Left renal pelvis (tissue), 4 donors: ENCODE results near the gene B3GNT2. TPM values are rescaled to one million over a fixed set of nuclear protein-coding genes. Genes with fewer than 3 reads are reported as not detected.
"Not testable (repeated sequence)": the region's sequence is repeated elsewhere in the genome, so short reads cannot be mapped to it uniquely, and the experiment has no call there.

ENCODE experiments used
- DNase-seq, 4 donors: peaks; one replicate each; pipeline ENCODE4 v3.0.0-alpha.2; 2013; ENCODE audit warnings: low read depth in 4 of 4, low spot score in 3 of 4
- polyA plus RNA-seq, 4 donors: library from polyadenylated mRNA; unstranded; fragments of 120-200 nt; gene quantifications; one replicate each; pipeline ENCODE4 v1.2.1, GENCODE V29; 2013; ENCODE audit not compliant: insufficient read length in 4 of 4

The B3GNT2 gene, protein sequence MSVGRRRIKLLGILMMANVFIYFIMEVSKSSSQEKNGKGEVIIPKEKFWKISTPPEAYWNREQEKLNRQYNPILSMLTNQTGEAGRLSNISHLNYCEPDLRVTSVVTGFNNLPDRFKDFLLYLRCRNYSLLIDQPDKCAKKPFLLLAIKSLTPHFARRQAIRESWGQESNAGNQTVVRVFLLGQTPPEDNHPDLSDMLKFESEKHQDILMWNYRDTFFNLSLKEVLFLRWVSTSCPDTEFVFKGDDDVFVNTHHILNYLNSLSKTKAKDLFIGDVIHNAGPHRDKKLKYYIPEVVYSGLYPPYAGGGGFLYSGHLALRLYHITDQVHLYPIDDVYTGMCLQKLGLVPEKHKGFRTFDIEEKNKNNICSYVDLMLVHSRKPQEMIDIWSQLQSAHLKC
- polyA plus RNA-seq: 10 to 100 TPM; 22.9 to 39.7 (median 33.3) TPM

DNA sequence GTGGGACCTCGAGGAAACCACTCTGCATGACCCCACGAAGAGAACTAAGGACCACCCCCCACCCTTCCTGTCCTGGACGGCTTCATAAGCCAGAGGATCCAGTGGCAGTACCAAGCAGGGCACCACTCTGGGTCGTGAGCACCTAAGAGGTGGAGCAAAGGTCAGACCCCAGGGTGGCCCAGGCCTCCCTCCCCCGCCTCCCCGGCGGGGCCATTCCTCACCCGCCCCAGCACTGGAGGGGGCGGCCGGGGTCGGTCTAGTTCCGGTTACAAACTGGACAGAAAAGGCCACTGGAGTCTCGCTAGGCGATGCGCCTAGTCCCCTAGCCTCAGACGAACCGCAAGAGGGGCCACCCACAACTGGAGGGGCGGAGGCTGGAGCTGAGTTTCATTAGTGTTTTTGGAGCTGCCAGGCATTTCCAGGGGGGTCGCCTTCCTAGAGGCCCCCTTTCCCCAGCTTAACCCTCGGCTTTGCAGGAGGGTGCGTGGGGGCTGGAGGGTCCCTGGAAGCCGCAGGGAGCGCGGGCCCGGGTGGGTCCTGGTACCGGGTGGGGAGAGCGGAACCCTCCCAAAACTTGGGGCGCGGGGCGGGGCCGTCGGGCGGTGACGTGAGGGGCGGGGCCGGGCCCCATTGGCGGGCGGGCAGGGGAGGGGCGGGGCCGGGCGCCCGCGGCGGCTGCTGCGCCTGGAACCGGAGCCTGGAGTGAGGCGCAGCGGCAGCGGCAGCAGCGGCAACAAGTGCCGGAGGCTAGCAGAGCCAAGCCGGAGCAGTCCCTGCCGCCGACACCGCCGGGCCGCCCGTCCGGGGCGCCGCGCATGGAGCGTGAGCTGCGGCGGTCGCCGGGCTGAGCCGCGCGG lies at the start of gene B3GNT2:
Gene B3GNT2 (plus strand): TSS at position 695 of the 857 bp plus-strand sequence. CDS start 26,106 bp downstream, outside the sequence.
- peak in 3 of 4 donors; percentile 38 to 68 (median 56) for DNase-seq

DNA sequence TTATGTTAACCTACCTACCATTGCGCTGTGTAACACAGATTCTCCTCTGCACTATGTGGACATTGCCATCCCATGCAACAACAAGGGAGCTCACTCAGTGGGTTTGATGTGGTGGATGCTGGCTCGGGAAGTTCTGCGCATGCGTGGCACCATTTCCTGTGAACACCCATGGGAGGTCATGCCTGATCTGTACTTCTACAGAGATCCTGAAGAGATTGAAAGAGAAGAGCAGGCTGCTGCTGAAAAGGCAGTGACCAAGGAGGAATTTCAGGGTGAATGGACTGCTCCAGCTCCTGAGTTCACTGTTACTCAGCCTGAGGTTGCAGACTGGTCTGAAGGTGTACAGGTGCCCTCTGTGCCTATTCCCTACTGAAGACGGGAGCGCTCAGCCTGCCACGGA lies 49.1 kb upstream of the B3GNT2 start:
- DNase-seq: not testable (repeated sequence)

DNA sequence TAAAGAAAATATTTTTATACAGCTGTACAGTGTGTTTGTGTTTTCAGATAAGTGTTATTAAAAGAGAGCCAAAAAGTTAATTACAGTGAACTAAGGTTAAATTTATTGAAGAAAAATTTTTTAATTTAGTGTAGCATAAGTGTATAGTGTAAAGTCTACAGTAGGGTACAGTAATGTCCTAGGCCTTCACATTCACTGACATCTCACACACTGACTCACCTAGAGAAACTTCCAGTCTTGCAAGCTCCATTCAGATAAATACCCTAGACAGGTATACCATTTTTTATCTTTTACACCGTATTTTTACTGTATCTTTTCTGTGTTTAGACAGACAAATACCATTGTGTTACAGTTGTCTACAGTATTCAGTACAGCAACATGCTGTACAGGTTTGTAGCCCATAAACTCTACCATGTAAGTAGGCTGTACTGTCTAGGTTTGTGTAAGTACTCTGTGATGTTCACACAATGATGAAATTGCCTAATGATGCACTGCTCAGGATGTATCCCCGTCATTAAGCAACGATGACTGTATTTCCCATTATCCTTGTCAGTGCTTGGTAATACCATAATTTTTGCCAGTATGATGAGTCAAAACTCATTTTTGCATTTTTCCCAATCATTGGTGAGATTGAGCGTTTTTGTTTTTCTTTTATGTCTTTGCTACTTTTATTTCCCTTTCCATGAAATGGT lies 48.2 kb upstream of the B3GNT2 start:
- DNase-seq: no peak

DNA sequence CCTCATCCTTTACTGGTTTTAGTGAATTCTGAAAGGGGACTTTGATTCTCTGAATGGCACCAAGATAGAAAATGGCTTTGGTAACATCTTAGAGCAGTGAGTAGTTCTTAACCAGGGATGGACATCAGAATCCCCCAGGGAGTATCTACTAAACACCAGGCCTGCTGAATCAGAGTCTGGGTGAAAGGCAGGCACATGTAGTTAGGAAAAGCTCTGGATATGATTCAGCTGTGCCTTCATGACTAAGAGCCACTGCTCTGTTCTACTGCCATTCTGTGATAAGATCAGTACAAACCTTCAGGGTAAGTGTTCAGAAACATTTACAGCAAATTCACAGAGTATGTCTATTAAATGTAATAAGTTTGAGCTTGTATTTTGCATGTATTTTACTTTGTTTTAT lies 46.2 kb upstream of the B3GNT2 start:
- no peak for DNase-seq

GRCh38 chr2:62150597-62151305 lies 45.2 kb upstream of the B3GNT2 start:
- no peak for DNase-seq

GRCh38 chr2:62151306-62151638 lies 44.6 kb upstream of the B3GNT2 start:
- DNase-seq: no peak

GRCh38 chr2:62152000-62152399 lies 43.9 kb upstream of the B3GNT2 start:
- no peak for DNase-seq

DNA sequence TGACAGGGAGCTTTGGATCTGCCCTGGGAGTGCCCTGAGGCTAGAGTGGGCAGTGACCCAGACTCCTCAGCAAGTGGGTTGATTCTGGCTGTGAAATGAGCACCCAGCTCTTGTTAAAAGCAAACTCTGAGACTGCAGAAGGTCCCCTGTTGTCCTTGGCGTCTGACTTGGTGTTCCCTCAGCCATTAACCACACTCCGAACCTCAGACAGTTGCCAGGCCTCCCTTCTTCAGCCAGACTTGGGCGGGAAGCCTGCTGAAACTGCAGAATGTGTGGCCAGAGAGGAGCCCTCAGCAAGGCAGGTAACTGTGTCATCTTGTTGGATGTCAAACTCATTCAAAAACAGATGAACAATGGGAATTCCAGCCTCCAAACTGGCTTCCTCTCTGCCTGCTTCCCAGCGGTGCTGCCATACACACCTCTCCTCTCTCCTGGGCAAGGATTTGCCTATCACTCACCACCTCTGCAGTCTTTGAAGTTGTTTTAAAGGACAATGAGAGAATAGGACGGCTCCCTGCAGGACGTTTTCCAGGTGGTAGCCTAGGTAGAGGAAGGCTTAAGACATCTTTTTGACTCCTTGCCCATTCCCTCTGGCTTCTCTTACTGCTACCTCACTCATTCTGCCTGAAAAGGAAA lies 38.9 kb upstream of the B3GNT2 start:
- DNase-seq: no peak

GRCh38 chr2:62158444-62159121 lies 37.3 kb upstream of the B3GNT2 start:
- no peak for DNase-seq

DNA sequence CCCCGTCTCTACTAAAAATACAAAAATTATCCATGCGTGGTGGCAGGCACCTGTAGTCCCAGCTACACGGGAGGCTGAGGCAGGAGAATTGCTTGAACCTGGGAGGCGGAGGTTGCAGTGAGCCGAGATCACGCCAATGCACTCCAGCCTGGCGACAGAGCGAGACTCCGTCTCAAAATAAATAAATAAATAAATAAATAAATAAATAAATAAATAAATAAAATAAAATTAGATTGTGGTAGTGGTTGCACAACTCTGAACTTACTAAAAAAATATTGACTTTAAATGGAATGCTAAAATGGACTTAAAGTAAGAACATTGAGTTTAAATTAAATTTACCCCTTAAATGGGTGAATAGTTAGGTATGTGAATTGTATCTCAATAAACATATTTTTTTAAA lies 35.2 kb upstream of the B3GNT2 start:
- not testable (repeated sequence) for DNase-seq

DNA sequence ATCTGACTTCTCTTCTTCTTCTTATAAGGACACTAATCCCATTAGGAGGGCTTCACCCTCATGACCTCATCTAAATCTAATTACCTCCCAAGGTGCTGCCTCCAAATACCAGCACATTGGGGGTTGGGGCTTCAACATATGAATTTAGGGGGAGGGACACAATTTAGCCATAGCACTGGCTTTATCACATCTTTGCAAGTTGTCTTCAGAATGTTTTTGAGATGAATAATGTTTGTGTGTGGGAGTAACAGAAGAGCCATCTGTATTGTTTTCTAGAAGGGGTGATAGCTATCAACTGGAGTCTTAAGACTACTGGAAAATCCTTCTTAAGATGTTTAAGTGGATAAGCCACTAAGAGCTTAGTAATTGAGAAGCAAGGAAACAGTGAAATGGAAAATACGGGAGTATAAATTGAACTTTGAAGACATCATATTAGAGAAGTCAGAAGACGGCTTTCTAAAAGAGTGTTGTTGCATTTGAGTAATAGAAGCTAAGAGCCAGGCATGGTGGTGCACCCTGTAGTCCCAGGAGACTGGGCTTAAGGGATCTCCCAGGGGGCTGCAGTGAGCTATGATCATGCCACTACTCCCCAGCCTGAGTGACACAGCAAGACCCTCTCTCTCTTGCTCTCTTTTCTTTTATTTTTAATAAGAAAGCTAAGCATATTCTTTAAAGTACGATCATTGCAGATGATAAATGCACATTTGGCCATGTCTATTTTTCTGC lies 32.6 kb upstream of the B3GNT2 start:
- no peak for DNase-seq

DNA sequence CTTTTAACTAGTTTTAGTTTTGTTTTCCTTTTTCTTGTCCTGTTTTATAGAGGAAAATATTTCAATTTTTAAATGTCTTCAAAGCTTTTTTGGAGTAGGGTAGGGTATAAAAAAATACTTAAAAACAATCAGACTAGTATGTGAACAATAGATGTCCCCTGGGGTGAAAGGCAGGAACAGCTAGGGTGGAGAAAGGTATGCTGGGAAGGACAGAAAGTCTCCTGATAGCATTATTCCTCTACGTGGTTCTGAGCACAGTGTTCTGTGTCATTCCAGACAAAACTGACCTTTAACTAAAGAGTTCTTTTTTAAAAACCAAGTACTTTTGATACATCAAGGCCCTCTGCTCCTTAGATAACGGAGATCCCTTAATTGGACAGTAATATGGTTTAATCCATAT lies 32.1 kb upstream of the B3GNT2 start:
- no peak for DNase-seq

DNA sequence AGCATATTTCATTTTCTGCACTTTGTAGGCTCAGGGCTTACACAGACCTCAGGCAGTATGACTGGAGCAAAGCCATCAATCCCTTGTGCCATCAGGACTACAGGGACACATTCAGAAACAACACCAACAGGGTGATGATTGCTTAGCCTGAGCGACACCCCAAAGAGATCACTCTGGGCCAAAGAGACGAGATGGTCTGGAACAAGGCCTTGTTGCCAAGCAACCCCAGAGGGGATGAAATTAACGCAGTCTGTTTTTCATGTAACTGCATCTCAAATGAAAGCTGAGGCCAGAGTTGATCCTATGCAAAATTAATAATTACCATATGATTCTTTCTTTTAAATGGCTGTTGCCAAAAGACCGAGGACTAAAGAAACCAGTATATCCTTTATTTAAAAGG lies 20.2 kb upstream of the B3GNT2 start:
- DNase-seq: no peak

- no peak for DNase-seq
These were observed 19.1 kb upstream of the B3GNT2 start for GRCh38 chr2:62176801-62177200.

- DNase-seq: no peak
These were observed 18.4 kb upstream of the B3GNT2 start for GRCh38 chr2:62177392-62178049.

DNA sequence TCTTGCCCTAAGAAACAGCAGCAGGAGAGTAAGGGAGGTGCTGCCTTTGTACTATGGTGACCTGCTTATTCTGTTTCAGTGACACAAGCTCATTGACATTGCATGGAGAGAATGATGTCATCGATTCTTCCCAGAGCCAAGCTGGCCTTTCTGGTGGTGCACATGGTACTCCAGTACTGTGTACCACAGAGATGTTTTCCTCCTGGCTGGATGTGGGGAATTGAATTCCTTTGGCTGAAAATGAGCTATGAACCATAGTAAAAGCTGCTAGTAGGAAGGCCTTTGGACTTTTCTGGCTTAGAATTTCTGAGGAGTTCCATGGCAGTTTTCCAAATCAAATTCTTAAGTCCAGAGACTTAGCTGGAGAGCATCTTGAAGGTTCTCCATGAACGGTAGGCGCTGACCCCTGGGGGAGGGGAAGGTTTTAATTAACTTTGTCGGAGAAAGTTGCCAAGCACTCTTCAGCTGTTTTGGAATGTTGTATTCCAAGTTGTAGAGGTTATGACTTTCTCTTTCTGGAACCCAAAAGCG lies 17.1 kb upstream of the B3GNT2 start:
- no peak for DNase-seq

DNA sequence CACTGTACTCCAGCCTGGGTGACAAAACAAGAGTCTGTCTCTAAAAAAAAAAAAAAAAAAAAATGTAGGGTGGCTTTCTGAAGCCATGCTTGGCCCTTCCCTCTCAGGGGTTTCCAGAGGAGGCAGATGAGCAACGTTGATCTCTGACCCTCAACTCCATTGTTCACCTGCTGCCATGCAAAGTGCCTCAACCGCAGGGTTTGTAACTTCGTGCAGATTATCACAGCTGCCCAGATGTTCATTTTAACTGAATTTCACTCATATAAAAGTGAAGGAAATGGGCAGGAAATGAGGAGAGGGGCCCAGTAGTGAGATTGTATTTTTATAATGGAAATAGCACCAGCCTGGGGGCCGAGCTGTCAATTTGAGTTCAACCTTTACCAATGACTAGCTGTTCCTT lies 14.9 kb upstream of the B3GNT2 start:
- DNase-seq: no peak

DNA sequence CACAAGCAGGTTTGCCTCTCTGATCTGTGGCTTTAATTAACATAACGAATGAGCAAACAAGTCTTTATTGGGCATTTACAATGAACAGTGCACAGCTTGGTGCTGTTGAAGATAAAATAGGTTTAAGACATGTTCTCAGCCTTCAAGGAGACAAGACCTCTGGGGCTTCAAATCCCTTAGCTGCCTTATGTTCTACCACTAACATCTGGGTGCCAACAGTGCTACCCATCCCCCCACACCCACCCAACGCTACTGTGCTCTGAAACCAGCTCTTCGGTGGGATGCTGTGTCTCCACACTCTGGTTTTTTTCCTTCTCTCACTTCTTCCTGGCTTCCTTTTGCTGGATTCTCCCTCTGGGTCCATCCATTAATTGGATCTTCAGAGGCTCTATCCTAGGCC lies 14.1 kb upstream of the B3GNT2 start:
- no peak for DNase-seq
